Measurements from ENCODE around the gene ATP6V1G1.

DNA sequence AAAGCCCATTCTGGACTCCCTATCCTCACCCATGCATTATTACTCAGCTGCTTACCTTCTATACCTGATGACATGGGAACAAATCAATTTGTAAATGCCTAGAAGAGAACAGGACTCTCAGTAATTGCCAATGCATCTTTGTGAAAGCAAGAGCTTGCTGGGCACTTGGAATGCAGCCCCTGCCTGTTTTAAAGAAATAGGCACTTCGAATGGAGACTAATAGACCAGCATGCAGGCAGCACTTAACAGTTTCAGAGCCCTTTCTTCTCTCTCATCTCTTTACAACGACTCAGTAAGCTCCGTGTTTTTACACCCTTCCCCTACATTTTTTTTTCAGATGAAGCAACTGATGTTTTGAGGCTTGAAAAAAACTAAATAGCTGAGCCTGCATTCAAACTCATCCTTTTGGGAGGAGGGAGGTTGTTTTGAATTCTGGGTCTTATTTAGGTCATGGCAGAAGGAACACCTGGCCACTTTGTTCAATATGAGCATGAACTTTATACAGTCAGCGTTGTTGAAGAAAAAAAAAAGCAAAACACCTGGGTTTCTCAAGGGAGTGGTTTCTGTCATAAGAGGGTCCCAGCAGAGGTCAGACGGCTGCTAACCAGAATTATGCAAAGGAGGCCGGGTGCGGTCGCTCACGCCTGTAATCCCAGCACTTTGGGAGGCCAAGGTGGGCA, 47.7 kb upstream of the ATP6V1G1 start:
- TF ChIP-seq EZH2 (IDR thresholded peaks at IDR 0.05; ENCODE audit: insufficient read depth, poor library complexity, severe bottlenecking) (no peak), EZH2phosphoT487 (IDR thresholded peaks at IDR 0.05; ENCODE audit: insufficient read depth, low read depth) (no peak)

Data from GM23248 (cell line).